OCI-LY3 (cell line): ENCODE measurements around the gene WAPL.
"Not testable (repeated sequence)": the region's sequence is repeated elsewhere in the genome, so short reads cannot be mapped to it uniquely, and the experiment has no call there.

Experiments used
- H2AFZ ChIP-seq: fragments of 200-600, 300-600 bp; shearing (Covaris generic); 2 replicates; pipeline ENCODE4 v1.6.0; 2014; ENCODE audit warnings: antibody characterized with exemption, low read depth, low read length
- H3K27ac ChIP-seq: fragments of 200-600, 300-600 bp; sonication (generic); 2 replicates; pipeline ENCODE4 v1.5.1; 2014; ENCODE audit warnings: mild to moderate bottlenecking, low read length, moderate library complexity, mixed read lengths
- H3K27me3 ChIP-seq: fragments of 200-600, 300-600 bp; sonication (generic); 2 replicates; pipeline ENCODE4 v1.6.1; 2014; ENCODE audit warnings: low read depth, low read length, mixed read lengths
- H3K36me3 ChIP-seq: fragments of 200-600, 300-600 bp; sonication (generic); replicated peaks from 2 replicates; pipeline ENCODE3; 2014; ENCODE audit warnings: low read depth, low read length, mixed read lengths
- H3K4me1 ChIP-seq: fragments of 300-600, 200-600 bp; sonication (generic); 2 replicates; pipeline ENCODE4 v1.6.1; 2014; ENCODE audit warnings: low read length, mixed read lengths
- H3K4me2 ChIP-seq: fragments of 200-600, 300-600 bp; sonication (generic); 2 replicates; pipeline ENCODE4 v1.6.1; 2014; ENCODE audit warnings: low read length, mixed read lengths
- H3K4me3 ChIP-seq: fragments of 300-600, 200-600 bp; sonication (generic); 2 replicates; pipeline ENCODE4 v1.5.1; 2014; ENCODE audit warnings: antibody characterized with exemption, mild to moderate bottlenecking, low read length, moderate library complexity
- H3K79me2 ChIP-seq: fragments of 300-600, 200-600 bp; shearing (Covaris generic); 2 replicates; pipeline ENCODE4 v1.6.1; 2014; ENCODE audit warnings: mild to moderate bottlenecking, low read length, mixed read lengths
- H3K9ac ChIP-seq: fragments of 300-600, 200-600 bp; shearing (Covaris generic); 2 replicates; pipeline ENCODE4 v1.6.0; 2014; ENCODE audit warnings: mild to moderate bottlenecking, low read length, moderate library complexity
- H3K9me3 ChIP-seq: fragments of 200-600, 300-600 bp; shearing (Covaris generic); 2 replicates; pipeline ENCODE4 v1.6.1; 2014; ENCODE audit warnings: low read length, mixed read lengths; ENCODE audit not compliant: insufficient read depth
- H4K20me1 ChIP-seq: fragments of 200-600, 300-600 bp; sonication (generic); 2 replicates; pipeline ENCODE4 v1.6.1; 2016; ENCODE audit warnings: low read length, mixed read lengths; ENCODE audit not compliant: insufficient read depth
- CTCF ChIP-seq: fragments of 200-600, 300-600 bp; sonication (generic); IDR thresholded peaks from 2 replicates; pipeline ENCODE4 v1.5.1; 2014; ENCODE audit warnings: antibody characterized with exemption, low read length, low read depth
- EZH2phosphoT487 ChIP-seq: fragments of 200-600 bp; shearing (Covaris generic); IDR thresholded peaks from 2 replicates; pipeline ENCODE4 v1.6.1; 2018; ENCODE audit warnings: antibody characterized with exemption, mixed run types, low read depth

Gene WAPL

GRCh38 chr10:86536294-86536861, 14.8 kb upstream of the WAPL start:
- no peaks in the 10 kb centered on the region for H3K27me3 ChIP-seq
- H3K9ac ChIP-seq = peak overlapping the region; percentile 24; the same call in 1 of the 2 replicates
- H3K27ac ChIP-seq = no peak overlapping the region
- no peaks in the 10 kb centered on the region for H4K20me1 ChIP-seq
- TF ChIP-seq CTCF = no peak
- H3K79me2 ChIP-seq = no peaks in the 10 kb centered on the region
- no peaks in the 10 kb centered on the region for H3K9me3 ChIP-seq
- peaks cover 13% of the 10 kb centered on the region for H3K4me1 ChIP-seq
- H3K36me3 ChIP-seq = no peaks in the 10 kb centered on the region
- H2AFZ ChIP-seq = no peak overlapping the region
- H3K4me3 ChIP-seq = peak overlapping the region; percentile 56
- H3K4me2 ChIP-seq = peak overlapping the region; percentile 56

GRCh38 chr10:86535132-86535882, 13.7 kb upstream of the WAPL start:
- Histone ChIP-seq H3K27me3 (no peaks in the 10 kb centered on the region), H3K36me3 (no peaks in the 10 kb centered on the region), H3K9ac (peak overlapping the region; percentile 68), H3K9me3 (no peaks in the 10 kb centered on the region), H3K4me1 (peaks cover 13% of the 10 kb centered on the region), H3K79me2 (no peaks in the 10 kb centered on the region), H2AFZ (peak overlapping the region; percentile 55), H4K20me1 (no peaks in the 10 kb centered on the region), H3K4me2 (peak overlapping the region; percentile 61), H3K27ac (peak overlapping the region; percentile 7; the same call in 1 of the 2 replicates), H3K4me3 (peak overlapping the region; percentile 77)
- TF ChIP-seq EZH2phosphoT487 (no peak), CTCF (no peak)

- H3K9ac ChIP-seq = no peak overlapping the region
- H3K9me3 ChIP-seq = no peaks in the 10 kb centered on the region
- no peak overlapping the region for H2AFZ ChIP-seq
- H3K36me3 ChIP-seq = no peaks in the 10 kb centered on the region
- no peak overlapping the region for H3K4me2 ChIP-seq
- no peaks in the 10 kb centered on the region for H3K79me2 ChIP-seq
- no peak overlapping the region for H3K4me3 ChIP-seq
- no peak for TF ChIP-seq EZH2phosphoT487
- TF ChIP-seq CTCF = no peak
- no peak overlapping the region for H3K27ac ChIP-seq
- H3K4me1 ChIP-seq = peaks cover 8% of the 10 kb centered on the region; the same call in 1 of the 2 replicates
- no peaks in the 10 kb centered on the region for H4K20me1 ChIP-seq
- H3K27me3 ChIP-seq = no peaks in the 10 kb centered on the region
These were observed 11.7 kb upstream of the WAPL start for GRCh38 chr10:86533328-86533727.

GRCh38 chr10:86528736-86529135, 7.1 kb upstream of the WAPL start:
- not testable (repeated sequence) for H2AFZ ChIP-seq, H3K27ac ChIP-seq, H3K9ac ChIP-seq, H3K27me3 ChIP-seq, H4K20me1 ChIP-seq, H3K9me3 ChIP-seq, H3K36me3 ChIP-seq, H3K79me2 ChIP-seq, H3K4me1 ChIP-seq, H3K4me2 ChIP-seq, H3K4me3 ChIP-seq
